ENCODE results near the gene RPL6.
"Not testable (repeated sequence)": the region's sequence is repeated elsewhere in the genome, so short reads cannot be mapped to it uniquely, and the experiment has no call there.

The RPL6 gene

GRCh38 chr12:112418608-112419296 lies 9.3 kb upstream of the RPL6 start, which contains the start of gene PTPN11:
TSS of gene PTPN11 (plus strand) at chr12:112418947. CDS start at chr12:112419112, 165 bp downstream.
- peak; percentile 44 to 89 for DNase-seq

- no peak for DNase-seq
Measured at GRCh38 chr12:112418273-112418607, 8.8 kb upstream of the RPL6 start.

GRCh38 chr12:112415457-112415856 lies 6.1 kb upstream of the RPL6 start:
- DNase-seq, result not testable (repeated sequence)

GRCh38 chr12:112413855-112414625 lies 4.6 kb upstream of the RPL6 start:
- no peak for DNase-seq

GRCh38 chr12:112409906-112410244 lies 470 bp upstream of the RPL6 start:
- DNase-seq, result no peak

- DNase-seq, result no peak
Measured at GRCh38 chr12:112408621-112409020, 784 bp downstream of the RPL6 start.

GRCh38 chr12:112407683-112408082 lies 1.7 kb downstream of the RPL6 start:
- not testable (repeated sequence) for DNase-seq

- DNase-seq, result no peak
Measured at GRCh38 chr12:112406519-112407488, 2.6 kb downstream of the RPL6 start.

GRCh38 chr12:112401903-112402498 lies 7.4 kb downstream of the RPL6 start:
- DNase-seq, result no peak

GRCh38 chr12:112401054-112401453 lies 8.4 kb downstream of the RPL6 start:
- no peak for DNase-seq

GRCh38 chr12:112393328-112393727 lies 16.1 kb downstream of the RPL6 start:
- no peak for DNase-seq

- not testable (repeated sequence) for DNase-seq
Measured at GRCh38 chr12:112389922-112390654, 19.3 kb downstream of the RPL6 start.

- no peak for DNase-seq
Measured at GRCh38 chr12:112389228-112389627, 20.2 kb downstream of the RPL6 start.

GRCh38 chr12:112386726-112387125 lies 22.7 kb downstream of the RPL6 start:
- no peak for DNase-seq

GRCh38 chr12:112382866-112383265 lies 26.5 kb downstream of the RPL6 start:
- no peak for DNase-seq

- DNase-seq, result peak; percentile 73 to 97
Measured at GRCh38 chr12:112381883-112382796, 27.3 kb downstream of the RPL6 start, which contains the start of gene HECTD4. TSS of gene HECTD4 (minus strand) at chr12:112382431. CDS start at chr12:112382128, 303 bp downstream.

GRCh38 chr12:112381406-112381882 lies 28.0 kb downstream of the RPL6 start:
- peak; percentile 36 to 71 for DNase-seq

- peak; percentile 39 to 62 for DNase-seq
Measured at GRCh38 chr12:112380663-112381405, 28.6 kb downstream of the RPL6 start.

- no peak for DNase-seq
Measured at GRCh38 chr12:112375105-112375504, 34.3 kb downstream of the RPL6 start.
